ENCODE data around the gene R3HCC1L.

R3HCC1L gene

DNA sequence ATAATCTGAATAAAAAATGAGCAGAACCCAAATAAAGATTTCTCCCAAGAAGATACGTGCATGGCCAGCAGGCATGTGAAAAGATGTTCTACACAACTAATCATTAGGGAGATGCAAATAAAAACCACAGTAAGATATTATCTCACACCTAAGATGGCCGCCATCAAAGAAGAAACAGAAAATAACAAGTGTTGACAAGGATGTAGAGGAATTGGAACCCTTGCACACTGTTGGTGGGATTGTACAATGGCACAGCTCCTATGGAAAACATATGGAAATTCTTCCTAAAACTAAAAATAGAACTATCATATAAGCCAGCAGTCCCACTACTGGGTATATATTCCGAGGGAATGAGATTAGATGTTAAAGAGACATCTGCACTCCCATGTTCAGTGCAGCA, 60.2 kb downstream of the R3HCC1L start:
- TF ChIP-seq POU2F2 (IDR thresholded peaks at IDR 0.05; ENCODE audit: low read depth, low read length): no peak
- TF ChIP-seq POLR2A (IDR thresholded peaks at IDR 0.05; ENCODE audit: low read depth, low read length): no peak
- TF ChIP-seq TAF1 (IDR thresholded peaks at IDR 0.05; ENCODE audit: low read depth, low read length): no peak
- no peak for TF ChIP-seq PAX5 (IDR thresholded peaks at IDR 0.05; ENCODE audit: insufficient read depth, low read length, severe bottlenecking)
- TF ChIP-seq SPI1 (IDR thresholded peaks at IDR 0.05; ENCODE audit: low read depth, low read length): no peak
- no peak for TF ChIP-seq POLR2AphosphoS5 (IDR thresholded peaks at IDR 0.05; ENCODE audit: low read depth, low read length)
- FAIRE-seq (peak; percentile 52), DNase-seq (ENCODE audit: insufficient read length, low spot score) (no peak)

DNA sequence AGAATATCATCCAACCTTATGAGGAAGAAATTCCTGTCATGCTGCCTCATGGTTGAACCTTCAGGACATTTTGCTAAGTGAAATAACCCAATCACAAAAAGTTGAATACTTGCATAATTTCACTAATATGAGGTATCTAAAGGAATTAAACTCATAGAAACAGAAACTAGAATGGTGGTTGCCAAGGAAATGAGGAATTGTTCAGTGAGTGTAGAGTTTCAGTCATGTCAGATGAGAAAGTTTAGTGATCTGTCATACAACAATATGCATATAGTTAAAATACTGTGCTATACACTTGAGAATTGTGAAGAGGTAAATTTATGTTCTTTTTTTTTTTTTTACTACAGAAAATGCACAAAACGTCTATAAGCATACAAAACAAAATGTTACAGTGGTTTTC, 60.7 kb downstream of the R3HCC1L start:
- no peak for TF ChIP-seq POLR2AphosphoS5 (IDR thresholded peaks at IDR 0.05; ENCODE audit: low read depth, low read length)
- 0 out of 2 replicates have a peak, but pooled peaks have one; percentile 11 for TF ChIP-seq SPI1 (IDR thresholded peaks at IDR 0.05; ENCODE audit: low read depth, low read length)
- no peak for TF ChIP-seq TAF1 (IDR thresholded peaks at IDR 0.05; ENCODE audit: low read depth, low read length)
- DNase-seq (ENCODE audit: insufficient read length, low spot score) (no peak), FAIRE-seq (no peak)

DNA sequence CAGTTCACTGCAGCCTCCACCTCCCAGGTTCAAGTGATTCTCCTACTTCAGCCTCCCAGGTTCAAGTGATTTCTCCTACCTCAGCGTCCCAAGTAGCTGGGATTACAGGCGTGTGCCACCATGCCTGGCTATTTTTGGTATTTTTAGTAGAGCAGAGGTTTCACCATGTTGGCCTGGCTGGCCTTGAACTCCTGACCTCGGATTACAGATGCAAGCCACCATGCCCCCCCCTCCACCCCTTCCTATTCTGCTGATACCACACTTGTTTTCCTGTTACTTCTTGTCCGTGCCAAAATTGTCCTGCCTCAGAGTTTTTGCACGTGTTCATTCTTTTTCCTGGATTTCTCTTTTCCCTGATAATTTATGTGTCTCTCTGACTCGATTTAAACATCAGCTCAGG, 62.5 kb downstream of the R3HCC1L start:
- FAIRE-seq (no peak), DNase-seq (ENCODE audit: insufficient read length, low spot score) (no peak)
- TF ChIP-seq SPI1 (IDR thresholded peaks at IDR 0.05; ENCODE audit: low read depth, low read length): no peak
- TF ChIP-seq PAX5 (IDR thresholded peaks at IDR 0.05; ENCODE audit: insufficient read depth, low read length, severe bottlenecking): no peak
- TF ChIP-seq POU2F2 (IDR thresholded peaks at IDR 0.05; ENCODE audit: low read depth, low read length): no peak
- TF ChIP-seq TAF1 (IDR thresholded peaks at IDR 0.05; ENCODE audit: low read depth, low read length): no peak
- TF ChIP-seq POLR2AphosphoS5 (IDR thresholded peaks at IDR 0.05; ENCODE audit: low read depth, low read length): no peak
- no peak for TF ChIP-seq POLR2A (IDR thresholded peaks at IDR 0.05; ENCODE audit: low read depth, low read length)

DNA sequence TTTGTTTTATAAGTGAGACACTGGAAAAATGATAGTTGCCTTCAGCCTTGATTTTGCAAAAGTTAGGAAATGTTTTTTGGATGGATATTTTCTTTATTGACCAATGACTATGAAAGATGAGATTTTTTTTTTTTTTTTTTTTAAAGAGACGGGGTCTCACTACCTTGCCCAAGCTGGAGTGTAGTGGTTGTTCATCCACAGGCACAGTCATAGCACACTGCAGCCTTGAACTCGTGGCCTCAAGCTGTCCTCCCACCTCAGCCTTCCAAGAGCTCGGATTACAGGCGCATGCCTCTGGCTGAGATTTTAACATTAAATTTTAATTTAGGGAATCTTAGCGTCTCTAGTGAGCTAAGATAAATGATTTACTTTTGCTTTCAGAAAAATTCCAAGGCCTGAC, 67.3 kb downstream of the R3HCC1L start:
- FAIRE-seq (no peak), DNase-seq (ENCODE audit: insufficient read length, low spot score) (no peak)
- TF ChIP-seq POLR2A (IDR thresholded peaks at IDR 0.05; ENCODE audit: low read depth, low read length) (no peak), TAF1 (IDR thresholded peaks at IDR 0.05; ENCODE audit: low read depth, low read length) (no peak), SPI1 (IDR thresholded peaks at IDR 0.05; ENCODE audit: low read depth, low read length) (no peak), POLR2AphosphoS5 (IDR thresholded peaks at IDR 0.05; ENCODE audit: low read depth, low read length) (no peak), POU2F2 (IDR thresholded peaks at IDR 0.05; ENCODE audit: low read depth, low read length) (no peak), PAX5 (IDR thresholded peaks at IDR 0.05; ENCODE audit: insufficient read depth, low read length, severe bottlenecking) (no peak)

DNA sequence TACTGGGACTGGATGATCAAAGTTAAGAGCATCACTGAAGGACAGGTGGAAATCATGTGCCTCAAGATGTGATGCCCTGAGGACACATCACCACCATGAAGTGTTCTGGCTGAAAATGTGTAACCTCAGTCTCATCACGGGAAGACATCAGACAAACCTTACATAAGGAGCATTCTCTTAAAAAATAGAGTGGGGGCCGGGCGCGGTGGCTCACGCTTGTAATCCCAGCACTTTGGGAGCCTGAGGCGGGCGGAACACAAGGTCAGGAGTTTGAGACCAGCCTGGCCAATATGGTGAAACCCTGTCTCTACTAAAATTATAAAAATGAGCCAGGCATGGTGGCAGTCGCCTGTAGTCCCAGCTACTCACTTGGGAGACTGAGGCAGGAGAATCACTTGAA, 67.9 kb downstream of the R3HCC1L start:
- TF ChIP-seq POLR2A (IDR thresholded peaks at IDR 0.05; ENCODE audit: low read depth, low read length): no peak
- no peak for TF ChIP-seq TAF1 (IDR thresholded peaks at IDR 0.05; ENCODE audit: low read depth, low read length)
- no peak for TF ChIP-seq SPI1 (IDR thresholded peaks at IDR 0.05; ENCODE audit: low read depth, low read length)
- TF ChIP-seq POLR2AphosphoS5 (IDR thresholded peaks at IDR 0.05; ENCODE audit: low read depth, low read length): no peak
- TF ChIP-seq PAX5 (IDR thresholded peaks at IDR 0.05; ENCODE audit: insufficient read depth, low read length, severe bottlenecking): no peak
- no peak for TF ChIP-seq POU2F2 (IDR thresholded peaks at IDR 0.05; ENCODE audit: low read depth, low read length)
- FAIRE-seq: no peak
- no peak for DNase-seq (ENCODE audit: insufficient read length, low spot score)

DNA sequence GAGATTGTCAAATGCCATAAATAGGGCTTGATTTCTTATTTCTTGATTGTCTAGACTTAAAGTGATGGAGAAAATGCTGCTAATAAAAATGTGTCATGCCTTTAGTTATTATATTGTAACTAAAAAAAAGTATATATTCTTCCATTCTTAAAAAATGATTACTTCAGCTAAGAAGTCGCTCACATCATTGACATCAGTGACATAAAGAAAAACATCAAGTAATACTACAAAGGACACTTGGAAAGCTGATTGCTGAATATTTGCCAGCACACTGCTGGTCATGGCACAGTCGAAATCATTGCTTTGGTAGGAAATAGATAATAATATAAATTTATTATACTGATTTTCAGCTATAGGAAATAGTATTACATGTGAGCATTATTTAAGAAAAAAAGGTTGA, 70.9 kb downstream of the R3HCC1L start:
- FAIRE-seq (no peak), DNase-seq (ENCODE audit: insufficient read length, low spot score) (no peak)
- TF ChIP-seq TAF1 (IDR thresholded peaks at IDR 0.05; ENCODE audit: low read depth, low read length) (no peak), PAX5 (IDR thresholded peaks at IDR 0.05; ENCODE audit: insufficient read depth, low read length, severe bottlenecking) (no peak), POLR2A (IDR thresholded peaks at IDR 0.05; ENCODE audit: low read depth, low read length) (no peak), SPI1 (IDR thresholded peaks at IDR 0.05; ENCODE audit: low read depth, low read length) (no peak), POU2F2 (IDR thresholded peaks at IDR 0.05; ENCODE audit: low read depth, low read length) (no peak), POLR2AphosphoS5 (IDR thresholded peaks at IDR 0.05; ENCODE audit: low read depth, low read length) (no peak)

DNA sequence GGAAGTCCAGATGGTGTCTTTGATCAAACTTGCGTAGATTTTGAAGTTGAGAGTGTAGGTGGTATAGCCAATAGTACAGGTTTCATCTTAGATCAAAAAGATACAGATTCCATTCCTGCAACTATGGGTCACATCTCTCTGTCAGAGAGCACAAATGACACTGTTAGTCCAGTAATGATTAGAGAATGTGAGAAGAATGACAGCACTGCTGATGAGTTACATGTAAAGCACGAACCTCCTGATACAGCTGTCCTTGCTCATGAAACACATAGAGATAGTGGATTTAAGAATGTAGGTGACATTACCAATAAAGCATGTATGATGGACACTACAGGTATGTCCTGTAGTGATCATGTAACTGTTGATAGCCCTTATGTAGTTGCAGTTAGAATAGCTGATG, 74.5 kb downstream of the R3HCC1L start:
- DNase-seq (ENCODE audit: insufficient read length, low spot score) (no peak), FAIRE-seq (peak; percentile 66)
- no peak for TF ChIP-seq POLR2A (IDR thresholded peaks at IDR 0.05; ENCODE audit: low read depth, low read length)
- no peak for TF ChIP-seq SPI1 (IDR thresholded peaks at IDR 0.05; ENCODE audit: low read depth, low read length)
- TF ChIP-seq PAX5 (IDR thresholded peaks at IDR 0.05; ENCODE audit: insufficient read depth, low read length, severe bottlenecking): no peak
- TF ChIP-seq POU2F2 (IDR thresholded peaks at IDR 0.05; ENCODE audit: low read depth, low read length): no peak
- no peak for TF ChIP-seq TAF1 (IDR thresholded peaks at IDR 0.05; ENCODE audit: low read depth, low read length)
- no peak for TF ChIP-seq POLR2AphosphoS5 (IDR thresholded peaks at IDR 0.05; ENCODE audit: low read depth, low read length)

DNA sequence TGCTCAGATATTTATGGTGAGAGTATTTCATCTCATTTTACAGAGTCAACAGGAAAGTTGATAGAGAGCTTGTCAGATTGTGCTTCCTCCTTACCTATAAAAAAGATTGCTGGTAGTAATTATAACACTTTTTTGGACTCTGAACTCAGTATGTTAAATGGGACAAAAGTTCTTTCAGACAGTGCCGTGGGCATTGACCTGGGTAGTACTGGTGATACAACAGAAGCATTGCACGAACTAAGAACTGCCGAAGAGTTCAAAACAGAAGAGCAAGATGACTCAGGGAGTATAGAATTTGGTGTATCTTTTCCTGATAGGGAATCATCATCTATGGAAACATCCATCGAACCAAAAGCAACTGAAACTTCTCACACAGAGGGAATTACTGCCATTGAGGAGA, 75.0 kb downstream of the R3HCC1L start:
- TF ChIP-seq POLR2AphosphoS5 (IDR thresholded peaks at IDR 0.05; ENCODE audit: low read depth, low read length): no peak
- TF ChIP-seq SPI1 (IDR thresholded peaks at IDR 0.05; ENCODE audit: low read depth, low read length): no peak
- no peak for TF ChIP-seq POLR2A (IDR thresholded peaks at IDR 0.05; ENCODE audit: low read depth, low read length)
- no peak for TF ChIP-seq PAX5 (IDR thresholded peaks at IDR 0.05; ENCODE audit: insufficient read depth, low read length, severe bottlenecking)
- TF ChIP-seq POU2F2 (IDR thresholded peaks at IDR 0.05; ENCODE audit: low read depth, low read length): no peak
- TF ChIP-seq TAF1 (IDR thresholded peaks at IDR 0.05; ENCODE audit: low read depth, low read length): no peak
- FAIRE-seq (no peak), DNase-seq (ENCODE audit: insufficient read length, low spot score) (no peak)

DNA sequence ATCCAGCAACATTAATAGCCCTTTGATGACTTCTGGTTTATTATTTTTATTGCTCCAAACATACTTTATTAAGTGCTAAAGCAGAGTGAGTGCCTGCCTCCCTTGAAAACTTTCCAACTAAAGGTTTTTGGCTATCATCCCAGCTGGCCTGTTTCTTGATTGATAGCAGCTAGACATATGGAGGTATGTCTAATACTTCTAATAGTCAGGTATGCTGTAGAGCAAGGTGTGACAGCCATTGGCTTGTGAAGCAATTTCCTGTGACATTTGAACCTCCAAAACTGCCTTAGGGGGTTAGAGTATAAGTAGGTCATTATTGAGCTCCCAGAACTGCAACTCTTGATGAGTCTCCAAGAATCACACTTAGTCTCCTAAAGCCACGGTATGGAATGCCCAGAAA, 77.7 kb downstream of the R3HCC1L start:
- TF ChIP-seq SPI1 (IDR thresholded peaks at IDR 0.05; ENCODE audit: low read depth, low read length) (no peak), TAF1 (IDR thresholded peaks at IDR 0.05; ENCODE audit: low read depth, low read length) (no peak), POU2F2 (IDR thresholded peaks at IDR 0.05; ENCODE audit: low read depth, low read length) (no peak), POLR2AphosphoS5 (IDR thresholded peaks at IDR 0.05; ENCODE audit: low read depth, low read length) (no peak), PAX5 (IDR thresholded peaks at IDR 0.05; ENCODE audit: insufficient read depth, low read length, severe bottlenecking) (no peak), POLR2A (IDR thresholded peaks at IDR 0.05; ENCODE audit: low read depth, low read length) (no peak)
- DNase-seq (ENCODE audit: insufficient read length, low spot score): no peak
- no peak for FAIRE-seq

DNA sequence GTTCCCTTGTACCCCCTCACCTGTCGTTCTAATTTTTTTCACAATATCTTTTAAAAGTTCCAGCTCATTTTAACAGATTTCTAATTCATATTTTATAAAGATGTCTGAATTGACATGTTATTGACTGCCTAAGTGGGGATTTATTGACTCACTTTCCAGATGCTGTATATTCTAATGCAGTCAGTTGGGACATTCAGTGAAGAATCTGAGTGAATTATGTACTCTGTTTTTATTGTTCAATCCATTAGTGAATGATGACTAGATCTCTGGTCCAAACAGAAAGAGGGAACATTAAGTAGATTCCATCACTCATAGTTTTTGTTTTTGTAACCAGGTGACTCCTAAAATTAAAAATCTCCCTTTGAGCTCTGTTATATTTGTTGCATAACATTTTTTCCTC, 79.3 kb downstream of the R3HCC1L start:
- no peak for TF ChIP-seq POLR2A (IDR thresholded peaks at IDR 0.05; ENCODE audit: low read depth, low read length)
- no peak for TF ChIP-seq POLR2AphosphoS5 (IDR thresholded peaks at IDR 0.05; ENCODE audit: low read depth, low read length)
- no peak for TF ChIP-seq SPI1 (IDR thresholded peaks at IDR 0.05; ENCODE audit: low read depth, low read length)
- no peak for TF ChIP-seq PAX5 (IDR thresholded peaks at IDR 0.05; ENCODE audit: insufficient read depth, low read length, severe bottlenecking)
- TF ChIP-seq POU2F2 (IDR thresholded peaks at IDR 0.05; ENCODE audit: low read depth, low read length): no peak
- no peak for TF ChIP-seq TAF1 (IDR thresholded peaks at IDR 0.05; ENCODE audit: low read depth, low read length)
- FAIRE-seq: no peak

More for the DNA sequence above, 79.3 kb downstream of the R3HCC1L start:
- DNase-seq (ENCODE audit: insufficient read length, low spot score): no peak

Data from GM12891 (cell line).